Mesenchymal stem cell (in vitro differentiated cells and primary cell): ENCODE results near the gene CBLN3.

Experiments used
- DNase-seq: peaks from one replicate; pipeline ENCODE4 v3.0.0-alpha.2; 2013
- H2AFZ ChIP-seq: one replicate; pipeline ENCODE4 v1.6.1; 2013; ENCODE audit warnings: low read depth, mild to moderate bottlenecking, control low read depth, inconsistent platforms, low read length, moderate library complexity
- H2AK5ac ChIP-seq: 2 replicates; pipeline ENCODE4 v1.6.1; 2013; ENCODE audit warnings: low read length, moderate library complexity, mild to moderate bottlenecking, inconsistent platforms; ENCODE audit not compliant: severe bottlenecking
- H2BK120ac ChIP-seq: one replicate; pipeline ENCODE4 v1.6.1; 2013; ENCODE audit warnings: low read depth, mild to moderate bottlenecking, inconsistent platforms, low read length, moderate library complexity
- H2BK12ac ChIP-seq, 2 experiments: one replicate each; pipeline ENCODE4 v1.6.1; 2013; ENCODE audit warnings: inconsistent platforms in 2 of 2, low read length in 2 of 2, mild to moderate bottlenecking in 2 of 2, moderate library complexity in 2 of 2, control low read depth in 1 of 2
- H2BK15ac ChIP-seq: one replicate; pipeline ENCODE4 v1.6.1; 2013; ENCODE audit warnings: mild to moderate bottlenecking, low read depth, inconsistent platforms; ENCODE audit not compliant: poor library complexity, severe bottlenecking
- H2BK5ac ChIP-seq: 2 replicates; pipeline ENCODE4 v1.6.1; 2013; ENCODE audit warnings: low read depth, mild to moderate bottlenecking, low read length, control low read depth, inconsistent platforms; ENCODE audit not compliant: poor library complexity, severe bottlenecking
- H3K14ac ChIP-seq, 2 experiments: one replicate each; pipeline ENCODE4 v1.6.1; 2013; ENCODE audit warnings: inconsistent platforms in 2 of 2, low read length in 2 of 2, control low read depth in 1 of 2, mild to moderate bottlenecking in 1 of 2, moderate library complexity in 1 of 2
- H3K18ac ChIP-seq, 2 experiments: one replicate each; pipeline ENCODE4 v1.6.1; 2013; ENCODE audit warnings: inconsistent platforms in 2 of 2, low read length in 2 of 2, control low read depth in 1 of 2, low read depth in 1 of 2, mild to moderate bottlenecking in 1 of 2
- H3K23ac ChIP-seq, 2 experiments: one replicate each; pipeline ENCODE4 v1.6.1; 2013; ENCODE audit warnings: inconsistent platforms in 2 of 2, low read length in 2 of 2, mild to moderate bottlenecking in 2 of 2, moderate library complexity in 2 of 2, control low read depth in 1 of 2
- H3K27ac ChIP-seq: 2 replicates; pipeline ENCODE4 v1.5.1; 2013; ENCODE audit warnings: mild to moderate bottlenecking, moderate library complexity, low read length, control low read depth, inconsistent platforms; ENCODE audit not compliant: poor library complexity, severe bottlenecking
- H3K27me3 ChIP-seq, 2 experiments: 2 replicates each; pipeline versions ENCODE4 v1.6.1 to v1.7.0; 2013; ENCODE audit warnings: low read length in 2 of 2, mild to moderate bottlenecking in 2 of 2, moderate library complexity in 2 of 2, control low read depth in 1 of 2, inconsistent platforms in 1 of 2; ENCODE audit not compliant: control insufficient read depth in 1 of 2, insufficient read depth in 1 of 2
- H3K36me3 ChIP-seq, 2 experiments: 2 replicates each; pipeline versions ENCODE4 v1.6.1 to v1.7.0; 2013; ENCODE audit warnings: low read length in 2 of 2, control low read depth in 1 of 2, inconsistent platforms in 1 of 2, low read depth in 1 of 2, mild to moderate bottlenecking in 1 of 2; ENCODE audit not compliant: insufficient read depth in 2 of 2, control insufficient read depth in 1 of 2
- H3K4ac ChIP-seq, 2 experiments: one replicate each; pipeline ENCODE4 v1.6.1; 2013; ENCODE audit warnings: inconsistent platforms in 2 of 2, low read length in 2 of 2, mild to moderate bottlenecking in 2 of 2, moderate library complexity in 2 of 2, control low read depth in 1 of 2, low read depth in 1 of 2
- H3K4me1 ChIP-seq: 2 replicates; pipeline ENCODE4 v1.6.1; 2013; ENCODE audit warnings: low read depth, low read length, control low read depth; ENCODE audit not compliant: control insufficient read depth, insufficient read depth
- H3K4me2 ChIP-seq: 2 replicates; pipeline ENCODE4 v1.6.1; 2013; ENCODE audit warnings: low read length, mild to moderate bottlenecking, inconsistent platforms; ENCODE audit not compliant: poor library complexity, severe bottlenecking
- H3K4me3 ChIP-seq, 2 experiments: 2 replicates each; pipeline versions ENCODE4 v1.5.1 to v1.7.0; 2013; ENCODE audit warnings: low read length in 2 of 2, mild to moderate bottlenecking in 2 of 2, control low read depth in 1 of 2, low read depth in 1 of 2; ENCODE audit not compliant: insufficient read depth in 1 of 2
- H3K79me1 ChIP-seq: replicated peaks from 2 replicates; pipeline ENCODE4 v1.6.1; 2013; ENCODE audit warnings: mild to moderate bottlenecking, control low read depth, low read length, inconsistent platforms; ENCODE audit not compliant: poor library complexity, severe bottlenecking
- H3K9ac ChIP-seq: 2 replicates; pipeline ENCODE4 v1.7.0; 2013; ENCODE audit warnings: mild to moderate bottlenecking, low read length, moderate library complexity
- H3K9me3 ChIP-seq: 2 replicates; pipeline ENCODE4 v1.7.0; 2013; ENCODE audit warnings: mild to moderate bottlenecking, low read length; ENCODE audit not compliant: control insufficient read depth
- H4K8ac ChIP-seq: one replicate; pipeline ENCODE4 v1.6.1; 2013; ENCODE audit warnings: inconsistent platforms, mild to moderate bottlenecking, low read length, moderate library complexity
- H4K91ac ChIP-seq: one replicate; pipeline ENCODE4 v1.6.1; 2013; ENCODE audit warnings: mild to moderate bottlenecking, low read length, inconsistent platforms
- WGBS: methylation state at CpG from one replicate; pipeline ENCODE4 v1.1.7; 2013; ENCODE audit warnings: mixed read lengths; 5-methylcytosine and 5-hydroxymethylcytosine counted together

CBLN3 gene

DNA sequence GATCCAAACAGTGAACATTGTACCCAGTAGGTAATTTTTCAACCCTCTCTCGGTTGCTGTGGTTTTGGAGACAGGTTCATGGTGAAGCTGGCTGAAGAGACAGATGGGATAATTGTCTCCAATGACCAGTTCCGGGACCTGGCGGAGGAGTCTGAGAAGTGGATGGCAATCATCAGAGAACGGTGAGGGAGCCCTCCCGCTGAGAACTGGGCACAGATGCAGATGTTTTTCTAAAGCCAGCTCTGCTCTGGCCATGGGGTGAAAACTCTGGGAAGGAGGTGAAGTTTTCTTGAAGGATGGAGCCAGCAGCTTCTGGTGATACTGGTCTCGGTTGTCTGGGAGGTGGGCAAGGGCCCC is 6.5 kb upstream of the CBLN3 start:
- Histone ChIP-seq H2AFZ (no peak overlapping the region), H3K23ac (no peak overlapping the region), H3K4me3 (no peak overlapping the region), H2BK5ac (no peak overlapping the region), H3K4me1 (peaks cover 28% of the 10 kb centered on the region), H2BK12ac (no peak overlapping the region), H3K9ac (peak overlapping the region; percentile 54), H3K79me1 (peaks cover 33% of the 10 kb centered on the region), H3K36me3 (peaks cover 57 to 92% of the 10 kb centered on the region in 2 experiments), H3K4me2 (no peak overlapping the region), H2BK120ac (no peak overlapping the region), H3K27ac (no peak overlapping the region), H3K4ac (no peak overlapping the region), H3K18ac (no peak overlapping the region), H2AK5ac (no peak overlapping the region), H4K8ac (no peak overlapping the region), H3K9me3 (no peaks in the 10 kb centered on the region), H3K14ac (no peak overlapping the region), H4K91ac (no peak overlapping the region), H3K27me3 (no peaks in the 10 kb centered on the region), H2BK15ac (no peak overlapping the region)
- WGBS = 72% methylated on average over 6 of the region's 6 CpGs
- DNase-seq = no peak

- H3K14ac ChIP-seq = no peak overlapping the region
- H2AFZ ChIP-seq = no peak overlapping the region
- H2BK12ac ChIP-seq = no peak overlapping the region
- no peak overlapping the region for H3K4me3 ChIP-seq
- peaks cover 29% of the 10 kb centered on the region for H3K79me1 ChIP-seq
- H4K8ac ChIP-seq = no peak overlapping the region
- no peaks in the 10 kb centered on the region for H3K27me3 ChIP-seq
- peaks cover 51 to 85% of the 10 kb centered on the region in 2 experiments for H3K36me3 ChIP-seq
- WGBS = 88% methylated on average over 2 of the region's 2 CpGs
- no peak overlapping the region for H3K23ac ChIP-seq
- no peak overlapping the region for H2BK5ac ChIP-seq
- peak overlapping the region; percentile 54 for H3K9ac ChIP-seq
- peaks cover 23% of the 10 kb centered on the region for H3K4me1 ChIP-seq
- H3K9me3 ChIP-seq = no peaks in the 10 kb centered on the region
- H3K18ac ChIP-seq = no peak overlapping the region
- no peak overlapping the region for H3K27ac ChIP-seq
- H2BK120ac ChIP-seq = no peak overlapping the region
- no peak overlapping the region for H3K4ac ChIP-seq
- no peak overlapping the region for H2AK5ac ChIP-seq
- H3K4me2 ChIP-seq = no peak overlapping the region
- H4K91ac ChIP-seq = no peak overlapping the region
- H2BK15ac ChIP-seq = no peak overlapping the region
- DNase-seq = no peak
Measured at GRCh38 chr14:24435192-24435810, 5.8 kb upstream of the CBLN3 start.

- no peak overlapping the region for H3K18ac ChIP-seq
- H3K9me3 ChIP-seq = no peaks in the 10 kb centered on the region
- DNase-seq = no peak
- H4K91ac ChIP-seq = no peak overlapping the region
- H2BK120ac ChIP-seq = no peak overlapping the region
- peaks cover 19% of the 10 kb centered on the region for H3K4me1 ChIP-seq
- no peak overlapping the region for H4K8ac ChIP-seq
- no peak overlapping the region for H3K23ac ChIP-seq
- no peak overlapping the region for H2BK15ac ChIP-seq
- H3K27me3 ChIP-seq = no peaks in the 10 kb centered on the region
- no peak overlapping the region for H2AK5ac ChIP-seq
- H3K27ac ChIP-seq = no peak overlapping the region
- peak overlapping the region; percentile 54 for H3K9ac ChIP-seq
- no peak overlapping the region for H3K4me3 ChIP-seq
- WGBS = 100% methylated on average over 2 of the region's 3 CpGs
- H3K4ac ChIP-seq = no peak overlapping the region
- no peak overlapping the region for H2AFZ ChIP-seq
- H2BK12ac ChIP-seq = no peak overlapping the region
- H3K4me2 ChIP-seq = no peak overlapping the region
- H3K79me1 ChIP-seq = peaks cover 22% of the 10 kb centered on the region
- no peak overlapping the region for H3K14ac ChIP-seq
- H2BK5ac ChIP-seq = no peak overlapping the region
- H3K36me3 ChIP-seq = peaks cover 46 to 79% of the 10 kb centered on the region in 2 experiments
Measured at GRCh38 chr14:24434676-24435075, 5.2 kb upstream of the CBLN3 start.

- no peak overlapping the region for H3K4me2 ChIP-seq
- H3K4ac ChIP-seq = no peak overlapping the region
- H3K18ac ChIP-seq = no peak overlapping the region
- H3K9me3 ChIP-seq = no peaks in the 10 kb centered on the region
- H2BK5ac ChIP-seq = no peak overlapping the region
- peaks cover 42 to 72% of the 10 kb centered on the region in 2 experiments for H3K36me3 ChIP-seq
- H3K79me1 ChIP-seq = peaks cover 20% of the 10 kb centered on the region
- no peak overlapping the region for H4K91ac ChIP-seq
- no peak overlapping the region for H2BK120ac ChIP-seq
- 98% methylated on average over 6 of the region's 7 CpGs for WGBS
- no peak overlapping the region for H3K14ac ChIP-seq
- DNase-seq = no peak
- no peak overlapping the region for H4K8ac ChIP-seq
- H3K23ac ChIP-seq = no peak overlapping the region
- H2BK12ac ChIP-seq = no peak overlapping the region
- no peak overlapping the region for H3K27ac ChIP-seq
- no peaks in the 10 kb centered on the region for H3K27me3 ChIP-seq
- H2AFZ ChIP-seq = no peak overlapping the region
- no peak overlapping the region for H2AK5ac ChIP-seq
- H2BK15ac ChIP-seq = no peak overlapping the region
- peaks cover 25% of the 10 kb centered on the region for H3K4me1 ChIP-seq
- no peak overlapping the region for H3K9ac ChIP-seq
- no peak overlapping the region for H3K4me3 ChIP-seq
Measured at GRCh38 chr14:24434036-24434435, 4.6 kb upstream of the CBLN3 start.
